DMS153 treated with DMSO at 0.1 percent for 48 hours (cell line): ENCODE results near the gene GTF2H1.

Experiments
- DNase-seq: peaks from one replicate; lab custom pipeline; 2025; ENCODE audit not compliant: unreplicated experiment; lab: John Stamatoyannopoulos, UW

Gene GTF2H1

DNA sequence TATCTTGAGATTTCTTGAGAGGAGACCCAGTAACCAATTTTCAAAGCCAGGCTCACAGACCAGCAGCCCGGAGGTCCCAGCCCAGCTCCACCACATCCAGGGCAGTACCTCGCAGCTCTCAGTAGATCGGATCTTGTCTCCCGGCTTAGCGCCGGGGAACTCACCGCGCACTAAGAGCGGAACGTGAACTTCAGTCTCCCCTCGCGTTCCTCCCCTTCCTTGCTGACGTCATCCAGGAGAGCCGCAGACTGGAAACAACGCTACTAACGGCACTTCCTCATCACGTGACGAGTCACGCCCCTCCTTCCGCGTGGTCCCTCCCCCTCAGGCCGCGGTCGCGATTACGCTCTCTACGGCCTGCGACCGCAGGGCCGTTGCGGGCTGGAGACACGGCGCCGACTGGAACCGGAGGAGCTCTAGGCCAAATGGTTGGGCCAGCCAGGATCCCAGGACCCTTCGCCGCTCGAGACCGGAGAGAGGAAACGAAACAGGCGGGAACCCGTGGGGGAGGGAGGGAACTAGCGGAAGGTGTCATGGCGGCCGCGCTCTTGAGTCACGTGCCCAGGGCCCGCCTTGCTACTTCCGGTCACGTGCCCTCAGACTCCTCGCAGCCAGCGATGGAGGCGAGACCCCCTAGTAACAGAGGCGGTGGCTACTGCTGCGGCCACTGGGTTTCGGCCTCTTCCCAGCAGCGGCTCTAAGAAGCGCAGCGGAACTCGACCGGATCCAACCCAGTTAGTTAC, at the start of gene GTF2H1, which contains the start of gene HPS5:
GTF2H1 (plus strand) TSS at position 599 of the 743 bp plus-strand sequence. CDS start 10,508 bp downstream, outside the sequence.
HPS5 (minus strand) TSS at position 172 of the 743 bp plus-strand sequence. CDS start 4,282 bp downstream, outside the sequence.
- DNase-seq = peak; percentile 89

DNA sequence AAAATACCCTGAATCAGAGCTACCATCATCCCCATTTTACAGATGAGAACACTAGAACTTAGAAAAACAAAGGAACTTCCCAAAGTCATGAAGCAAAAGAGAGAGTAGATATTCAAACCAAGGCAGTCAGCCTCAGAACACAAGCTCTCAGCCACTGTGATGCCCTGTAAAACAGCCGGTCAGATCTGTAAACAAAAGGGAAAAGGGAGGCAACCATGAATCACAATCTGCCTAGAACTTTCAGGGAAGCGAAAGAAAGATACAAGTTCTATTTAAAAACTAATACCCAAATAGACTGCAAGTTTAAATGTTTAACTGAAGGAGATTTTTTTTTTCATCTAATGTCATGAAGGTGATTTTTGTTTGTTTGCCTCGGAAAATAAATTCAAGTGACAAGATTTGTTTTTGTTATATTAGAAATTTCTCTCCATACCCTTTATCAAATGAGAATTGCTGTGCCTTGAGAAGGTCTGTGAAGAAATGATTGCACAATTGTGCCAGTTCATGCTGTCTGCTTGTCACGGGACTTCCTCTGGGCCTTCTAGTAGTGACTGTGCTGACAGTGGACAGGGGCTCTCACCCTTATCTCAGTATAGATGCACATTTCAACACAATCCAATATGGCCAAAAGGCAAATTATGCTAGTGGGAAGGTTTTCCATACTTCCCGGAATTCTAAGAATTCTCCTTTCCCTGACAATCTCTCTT, 44.6 kb upstream of the GTF2H1 start:
- DNase-seq = no peak

DNA sequence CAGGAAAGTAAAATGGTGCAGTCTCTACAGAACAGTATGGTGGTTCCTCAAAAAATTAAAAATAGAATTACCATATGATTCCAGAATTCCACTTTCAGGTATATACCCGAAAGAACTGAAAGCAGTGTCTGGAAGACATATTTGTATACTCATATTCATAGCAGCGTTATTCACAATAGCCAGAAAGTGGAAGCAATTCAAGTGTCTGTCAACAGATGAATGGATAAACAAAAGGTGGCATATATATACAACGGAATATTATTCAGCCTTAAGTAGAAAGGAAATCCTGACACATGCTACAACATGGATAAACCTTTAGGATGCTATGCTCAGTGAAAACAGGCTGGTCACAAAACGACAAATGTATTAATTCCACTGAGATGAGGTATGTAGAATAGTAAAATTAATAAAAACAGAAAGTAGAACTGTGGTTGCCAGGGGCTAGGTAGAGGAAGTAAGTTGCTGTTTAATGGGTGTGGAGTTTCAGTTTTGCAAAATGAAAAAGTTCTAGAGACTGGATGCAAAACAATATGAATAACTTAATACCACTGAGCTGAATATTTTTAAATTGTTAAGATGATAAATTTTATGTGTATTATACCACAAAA, 41.8 kb upstream of the GTF2H1 start:
- no peak for DNase-seq

DNA sequence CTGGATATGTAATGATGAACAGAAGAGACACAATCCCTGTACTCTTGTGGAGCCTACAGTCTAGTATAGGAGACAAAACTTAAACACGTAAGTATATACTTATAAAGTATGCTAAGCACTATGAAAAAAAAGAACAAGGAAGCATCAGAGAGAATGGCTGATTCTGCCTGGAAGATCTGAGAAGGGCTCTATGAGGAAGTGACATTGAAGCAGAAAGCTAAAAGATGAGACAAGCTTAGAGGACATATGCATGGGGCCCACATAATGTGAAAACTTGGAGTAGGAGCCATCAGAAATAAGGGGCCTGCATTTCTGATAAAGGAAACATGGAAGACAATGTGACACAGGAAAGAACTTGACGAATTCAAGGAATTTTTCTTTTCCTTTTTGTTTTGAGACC, 39.7 kb upstream of the GTF2H1 start:
- no peak for DNase-seq

DNA sequence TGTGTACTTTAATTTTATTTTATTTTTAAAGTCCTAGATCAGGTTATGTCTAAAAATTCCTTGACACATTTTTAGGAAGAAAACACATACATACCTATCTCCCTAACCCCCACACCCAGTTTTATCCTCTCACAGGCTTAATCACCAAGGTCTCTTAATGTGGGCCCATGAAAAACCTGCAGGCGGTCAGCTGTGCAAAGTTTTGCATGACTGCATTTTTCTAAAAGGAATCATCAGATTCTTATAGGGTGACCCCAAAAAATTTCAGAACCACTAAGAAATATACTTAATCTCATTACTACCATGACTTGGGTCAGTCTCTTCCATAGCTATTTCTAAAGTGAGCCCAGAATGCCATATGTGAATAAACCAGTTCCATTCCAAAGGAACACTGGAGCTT, 36.5 kb upstream of the GTF2H1 start:
- DNase-seq = no peak

DNA sequence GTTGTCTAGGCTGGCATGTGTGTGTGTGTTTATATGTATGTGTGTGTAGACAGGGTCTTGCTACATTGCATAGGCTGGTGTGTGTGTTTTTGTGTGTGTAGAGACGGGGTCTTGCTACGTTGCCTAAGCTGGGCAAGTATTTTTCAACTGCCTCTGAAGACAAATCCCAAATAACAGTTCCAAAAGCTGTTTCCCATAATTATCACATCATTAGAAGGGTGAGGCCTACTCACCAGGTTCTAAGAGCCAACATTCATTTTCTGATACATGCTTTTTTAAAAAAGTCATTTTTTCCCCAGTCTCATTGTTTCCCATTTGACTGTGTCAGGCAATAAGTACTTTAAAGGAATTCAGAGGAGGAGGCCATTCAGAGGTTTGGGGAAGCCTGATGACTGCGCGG, 33.5 kb upstream of the GTF2H1 start:
- no peak for DNase-seq

DNA sequence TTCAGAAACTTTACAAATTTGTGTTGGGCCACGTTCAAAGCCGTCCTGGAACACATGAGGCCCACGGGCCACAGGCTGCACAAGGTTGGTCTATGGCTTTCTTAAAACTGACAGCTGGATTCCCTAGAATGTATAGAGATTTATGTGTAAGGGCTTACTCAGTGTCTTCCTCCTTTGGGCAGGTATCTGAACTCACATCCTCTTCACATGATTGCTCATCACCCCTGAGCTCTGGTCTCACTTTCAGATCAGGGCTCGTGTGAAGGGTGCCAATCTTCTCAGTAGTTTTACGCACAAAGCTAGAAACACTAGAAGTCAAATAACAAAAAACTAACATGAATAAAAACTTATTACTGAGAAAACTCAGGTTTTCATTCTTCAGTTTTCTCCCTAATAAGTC, 27.5 kb upstream of the GTF2H1 start:
- DNase-seq = no peak

DNA sequence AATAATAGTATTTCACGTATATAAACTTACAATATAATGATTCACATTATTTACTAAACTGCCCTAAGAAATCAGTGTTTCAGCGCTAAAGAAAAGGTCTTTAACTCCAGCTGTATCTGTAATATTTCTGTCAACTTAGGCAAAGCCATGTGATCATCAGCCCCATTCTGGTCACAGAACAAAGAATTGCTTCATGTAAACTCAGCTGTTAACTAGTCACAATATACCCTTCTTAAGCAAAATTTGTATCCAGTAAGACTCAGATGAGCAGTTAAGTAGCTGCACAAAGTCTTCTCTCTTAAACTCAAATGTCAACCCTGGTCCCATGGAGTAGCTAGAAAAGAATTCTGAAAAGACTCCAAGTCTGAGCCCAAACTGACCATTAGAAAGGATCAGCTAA, 27.1 kb upstream of the GTF2H1 start:
- DNase-seq = no peak

DNA sequence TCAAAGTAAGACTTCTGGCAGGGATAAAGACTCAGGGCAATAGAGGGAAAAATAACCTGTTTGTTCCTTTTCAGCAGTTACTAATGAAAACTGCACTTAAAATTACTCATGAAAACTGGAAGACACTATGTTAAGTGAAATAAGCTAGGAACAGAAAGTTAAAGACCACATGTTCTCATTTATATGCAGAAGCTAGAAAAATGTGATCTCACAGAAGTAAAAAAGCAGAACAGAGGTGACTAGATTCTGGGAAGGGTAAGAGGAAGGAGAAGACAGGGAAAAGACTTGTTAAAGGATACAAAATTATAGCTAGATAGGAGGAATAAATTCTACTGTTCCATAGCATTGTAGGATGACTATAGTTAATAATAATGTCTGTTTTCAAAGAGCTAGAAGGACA, 22.6 kb upstream of the GTF2H1 start:
- DNase-seq = no peak

DNA sequence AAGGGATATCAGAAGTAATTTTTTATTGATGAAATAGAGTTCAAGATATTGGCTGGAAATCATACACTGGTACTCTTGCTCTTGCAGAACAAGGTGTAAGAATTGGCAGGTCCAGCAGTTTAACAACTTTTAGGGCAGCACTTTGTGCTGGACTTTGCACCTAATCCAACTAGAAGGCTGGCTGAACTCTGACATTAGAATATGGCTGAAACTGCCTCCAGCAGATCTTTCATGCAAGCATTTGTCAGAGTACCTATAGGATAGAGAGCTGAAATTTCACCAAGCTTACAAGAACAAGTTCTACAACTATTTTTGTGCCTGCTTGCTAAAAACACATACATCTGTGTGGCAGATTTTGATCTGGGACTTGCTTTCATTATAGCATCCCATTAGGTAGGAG, 17.6 kb upstream of the GTF2H1 start:
- DNase-seq = no peak

DNA sequence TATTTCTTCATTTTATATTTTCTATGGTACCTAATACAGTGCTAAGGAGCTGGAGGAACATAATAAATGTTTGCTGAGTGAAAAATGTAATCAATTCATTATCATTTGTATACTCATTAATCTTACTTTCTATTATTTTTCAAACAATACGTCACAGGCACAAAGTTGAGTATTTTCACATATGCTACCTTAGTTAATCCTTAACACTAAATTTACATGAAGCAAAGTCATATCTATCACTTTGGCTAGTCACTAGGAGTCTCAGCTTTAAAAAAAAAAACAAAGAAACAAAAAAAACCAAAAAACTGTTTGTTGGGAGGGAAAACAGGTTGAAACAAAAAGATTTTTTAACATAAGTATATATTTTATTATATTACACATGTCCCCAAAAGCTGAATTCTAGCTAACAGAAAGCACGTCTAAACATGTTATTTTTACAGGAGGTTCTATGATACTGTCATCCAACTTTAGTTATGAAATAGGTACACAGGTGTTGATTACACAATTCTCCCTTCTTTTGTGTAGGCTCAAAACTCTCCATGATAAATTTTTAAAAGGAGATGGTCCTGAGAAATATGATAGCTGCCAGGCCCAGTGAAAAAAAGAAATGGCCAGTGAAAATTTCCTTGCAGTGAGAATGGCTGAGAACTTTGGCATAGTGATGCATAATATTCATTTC, 14.8 kb upstream of the GTF2H1 start:
- DNase-seq = no peak

DNA sequence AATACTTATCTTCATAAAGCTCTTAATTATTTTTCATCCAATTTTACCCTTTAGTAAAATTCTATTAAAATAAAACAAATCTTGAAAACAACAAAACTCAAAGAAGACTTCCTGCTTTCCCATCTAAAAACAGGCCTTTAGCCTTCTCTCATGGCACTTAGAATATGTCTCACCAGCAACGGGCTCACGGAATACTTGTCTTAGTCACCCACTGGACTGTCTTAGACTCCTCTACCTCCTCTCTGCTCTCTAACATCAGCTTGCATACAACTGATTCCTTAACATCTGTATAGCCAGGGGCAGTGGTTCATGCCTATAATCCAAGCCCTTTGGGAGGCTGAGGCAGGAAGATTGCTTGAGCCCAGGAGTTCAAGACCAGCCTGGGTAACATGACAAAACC, 14.1 kb upstream of the GTF2H1 start:
- no peak for DNase-seq

DNA sequence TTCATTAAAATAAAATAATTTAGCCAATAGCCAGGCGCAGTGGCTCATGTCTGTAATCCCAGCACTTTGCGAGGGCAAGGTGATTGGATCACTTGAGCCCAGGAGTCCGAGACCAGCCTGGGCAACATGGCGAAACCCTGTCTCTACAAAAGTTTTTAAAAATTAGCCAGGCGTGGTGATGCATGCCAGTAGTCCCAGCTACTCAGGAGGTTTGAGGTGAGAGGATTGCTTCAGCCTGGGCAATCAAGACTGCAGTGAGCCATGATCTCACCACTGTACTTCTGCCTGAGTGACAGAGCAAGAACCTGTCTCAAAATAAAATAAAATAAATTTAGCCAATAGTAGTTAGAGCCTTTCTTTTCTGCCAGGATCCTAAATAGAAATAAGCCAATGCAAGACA, 12.7 kb upstream of the GTF2H1 start:
- no peak for DNase-seq

DNA sequence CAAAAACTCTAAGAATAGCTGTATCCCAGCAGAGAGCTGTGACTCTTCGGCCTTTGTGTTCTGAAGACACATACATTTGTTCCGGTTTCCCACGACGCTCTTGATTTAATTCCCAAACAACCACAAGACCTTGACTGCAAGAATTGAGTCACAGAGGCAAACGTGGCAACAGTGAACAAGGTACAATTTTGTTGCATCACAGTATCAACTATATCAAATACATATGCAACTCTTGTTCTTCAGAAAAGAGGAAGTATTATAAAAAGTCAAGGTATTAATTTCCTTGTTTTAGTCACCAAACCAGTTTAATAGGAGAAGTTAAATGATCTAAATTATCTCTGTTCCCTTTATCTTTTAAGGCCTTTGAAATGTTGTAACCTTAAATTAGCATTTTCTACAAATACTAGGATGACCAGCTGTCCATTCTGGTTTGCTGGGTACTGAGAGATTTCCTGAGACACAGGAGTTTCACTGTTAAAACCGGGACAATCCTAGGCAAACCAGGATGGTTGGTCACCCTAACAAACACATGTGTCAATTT, 11.5 kb upstream of the GTF2H1 start:
- no peak for DNase-seq

DNA sequence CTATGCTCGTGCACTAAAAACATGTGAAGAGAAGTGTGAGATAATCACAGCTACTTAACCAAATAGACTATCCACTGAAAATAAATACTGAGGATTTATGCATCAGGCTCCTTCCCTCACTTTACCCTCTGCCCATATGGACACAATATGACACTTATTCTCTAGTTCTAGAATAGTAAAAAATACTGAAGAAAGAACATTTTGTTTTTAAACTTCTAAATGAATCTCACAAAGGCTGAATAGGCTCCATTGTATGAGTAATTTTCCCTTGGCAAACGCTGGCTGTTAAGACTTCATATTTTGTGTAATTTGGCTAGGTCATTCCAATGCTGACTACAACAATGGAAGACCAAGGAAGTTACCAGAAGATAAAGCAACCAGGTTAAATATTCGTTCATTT, 10.4 kb upstream of the GTF2H1 start:
- no peak for DNase-seq

DNA sequence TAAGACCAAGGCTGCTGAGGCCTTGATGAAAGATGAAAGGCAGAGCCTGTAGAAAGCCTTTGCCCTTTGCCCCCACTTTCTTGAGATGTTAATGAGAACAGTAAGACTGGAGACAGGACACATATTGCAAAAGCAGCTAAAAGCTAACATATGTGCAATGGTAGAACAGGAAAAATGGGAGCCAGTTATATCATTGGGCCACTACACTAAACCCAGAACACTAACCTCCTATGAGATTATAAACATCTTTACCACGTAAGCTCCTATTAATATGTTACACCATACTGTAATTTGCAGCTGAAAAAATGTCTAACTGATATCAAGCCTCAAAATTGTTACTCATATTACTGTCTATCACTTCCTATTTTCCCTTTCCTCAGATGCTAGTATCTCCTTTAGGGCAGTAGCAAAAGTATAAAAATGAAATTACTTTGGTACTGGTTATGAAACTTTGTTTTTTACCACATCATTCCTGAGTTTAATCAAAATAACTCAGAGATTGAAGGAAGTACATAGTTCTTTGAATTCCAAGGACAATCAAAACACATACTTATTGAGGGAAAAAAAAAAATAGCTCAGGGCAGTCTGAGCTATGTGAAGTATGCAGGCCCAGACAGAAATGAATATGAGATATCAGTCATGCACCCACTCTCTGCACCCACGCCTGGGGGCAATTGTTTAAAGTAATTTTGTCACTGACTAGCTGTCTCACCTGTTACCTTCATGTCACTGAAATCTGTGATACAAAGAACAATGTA, 9.5 kb upstream of the GTF2H1 start:
- DNase-seq = no peak

DNA sequence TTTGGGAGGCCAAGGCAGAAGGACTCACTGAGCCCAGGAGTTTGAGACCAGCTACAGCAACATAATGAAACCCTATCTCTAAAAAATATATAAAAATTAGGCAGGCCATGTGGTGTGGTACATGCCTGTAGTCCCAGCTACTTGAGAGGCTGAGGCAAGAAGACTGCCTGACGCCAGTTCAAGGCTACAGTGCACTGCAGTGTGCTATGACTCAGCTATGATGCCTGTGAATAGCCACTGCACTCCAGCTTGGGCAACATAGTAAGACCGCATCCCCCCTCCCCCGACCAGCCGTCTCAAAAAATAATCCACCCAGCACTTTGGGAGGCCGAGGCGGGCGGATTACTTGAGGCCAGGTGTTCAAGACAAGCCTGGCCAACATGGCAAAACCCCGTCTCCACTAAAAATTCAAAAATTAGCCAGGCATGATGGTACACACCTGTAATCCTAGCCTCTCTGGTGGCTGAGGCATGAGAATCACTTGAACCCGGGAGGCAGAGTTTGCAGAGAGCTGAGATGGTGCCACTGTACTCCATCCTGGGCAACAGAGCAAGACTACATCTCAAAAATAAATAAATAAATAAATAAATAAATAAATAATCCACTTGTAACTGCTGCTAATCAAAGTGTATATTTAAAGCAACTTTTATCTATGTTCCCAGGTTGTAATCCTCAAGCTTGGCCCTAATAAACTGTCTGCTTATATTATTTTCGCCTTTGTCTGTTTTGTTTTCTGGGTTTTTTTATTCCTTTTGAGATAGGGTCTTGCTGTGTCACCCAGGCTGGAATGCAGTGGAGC, 8.2 kb upstream of the GTF2H1 start:
- no peak for DNase-seq

DNA sequence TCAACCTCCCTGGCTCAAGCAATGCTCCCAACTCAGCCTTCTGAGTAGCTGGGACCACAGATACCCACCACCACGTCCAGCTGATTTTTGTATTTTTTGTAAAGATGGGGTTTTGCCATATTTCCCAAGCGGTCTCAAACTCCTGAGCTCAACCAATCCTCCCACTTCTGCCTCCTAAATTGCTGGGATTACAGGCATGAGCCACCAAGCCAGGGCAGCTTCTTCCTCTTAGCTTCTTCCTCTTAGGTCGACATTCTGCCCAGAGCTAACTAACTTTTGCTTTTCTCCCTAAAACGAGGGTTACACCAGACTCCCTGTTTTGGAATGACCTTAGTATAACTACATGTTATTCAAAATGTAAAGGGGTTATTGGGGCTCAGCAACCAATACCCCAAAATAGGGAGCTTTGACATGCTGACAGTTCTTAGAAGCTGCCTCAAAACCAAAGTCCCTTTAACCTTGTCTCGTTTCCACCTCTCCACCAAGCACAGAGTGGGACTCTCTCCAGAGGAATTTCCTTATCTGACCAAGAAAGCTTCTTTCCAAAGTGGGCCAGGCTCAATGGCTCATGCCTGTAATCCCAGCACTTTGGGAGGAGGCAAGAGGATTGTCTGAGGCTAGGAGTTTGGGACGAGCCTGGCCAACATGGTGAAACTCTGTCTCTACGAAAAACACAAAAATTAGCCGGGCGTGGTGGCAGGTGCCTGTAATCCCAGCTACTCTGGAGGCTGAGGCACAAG, 7.4 kb upstream of the GTF2H1 start:
- no peak for DNase-seq

DNA sequence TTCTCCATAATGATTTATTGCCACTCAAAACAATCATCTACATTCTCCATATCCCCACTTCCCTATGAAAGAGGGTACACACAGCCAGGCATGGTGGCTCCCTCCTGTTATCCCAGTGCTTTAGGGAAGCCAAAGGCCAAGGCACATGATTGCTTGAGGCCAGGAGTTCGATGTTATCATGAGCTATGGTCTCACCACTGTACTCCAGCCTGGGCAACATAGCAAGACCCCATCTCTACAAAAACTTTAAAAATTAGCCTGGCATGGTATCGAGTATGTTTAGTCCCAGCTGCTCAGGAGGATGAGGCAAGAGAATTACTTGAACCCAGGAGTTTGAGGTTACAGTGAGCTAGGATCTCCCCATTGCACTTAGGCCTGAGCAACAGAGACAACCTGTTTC, 6.5 kb upstream of the GTF2H1 start:
- no peak for DNase-seq
